ENCODE data around the gene NAP1L5.
A peak's percentile ranks its signal among the peaks of the same experiment; 100 is the strongest.

NAP1L5 gene

GRCh38 chr4:88720451-88721428 lies 23.1 kb upstream of the NAP1L5 start:
- DNase-seq: no peak

- DNase-seq: no peak
Observed at GRCh38 chr4:88719381-88719780, 21.8 kb upstream of the NAP1L5 start.

GRCh38 chr4:88718098-88718497 lies 20.5 kb upstream of the NAP1L5 start:
- no peak for DNase-seq

- no peak for DNase-seq
Observed at GRCh38 chr4:88713782-88714181, 16.2 kb upstream of the NAP1L5 start.

- DNase-seq: no peak
Observed at GRCh38 chr4:88709989-88710388, 12.4 kb upstream of the NAP1L5 start.

GRCh38 chr4:88706574-88706973 lies 8.9 kb upstream of the NAP1L5 start:
- no peak for DNase-seq

- no peak for DNase-seq
Observed at GRCh38 chr4:88705805-88706492, 8.3 kb upstream of the NAP1L5 start.

- DNase-seq: no peak
Observed at GRCh38 chr4:88705223-88705622, 7.6 kb upstream of the NAP1L5 start.

- no peak for DNase-seq
Observed at GRCh38 chr4:88702782-88703181, 5.2 kb upstream of the NAP1L5 start.

- no peak for DNase-seq
Observed at GRCh38 chr4:88698519-88698918, 890 bp upstream of the NAP1L5 start.

GRCh38 chr4:88697141-88697540 lies 488 bp downstream of the NAP1L5 start:
- DNase-seq: no peak

- DNase-seq: no peak
Observed at GRCh38 chr4:88696630-88697029, 999 bp downstream of the NAP1L5 start.

GRCh38 chr4:88693792-88694191 lies 3.8 kb downstream of the NAP1L5 start:
- DNase-seq: no peak

GRCh38 chr4:88690355-88690754 lies 7.3 kb downstream of the NAP1L5 start:
- no peak for DNase-seq

- no peak for DNase-seq
Observed at GRCh38 chr4:88681209-88681608, 16.4 kb downstream of the NAP1L5 start.

- no peak for DNase-seq
Observed at GRCh38 chr4:88675543-88675942, 22.1 kb downstream of the NAP1L5 start.

GRCh38 chr4:88674979-88675378 lies 22.6 kb downstream of the NAP1L5 start:
- no peak for DNase-seq

GRCh38 chr4:88674565-88674964 lies 23.1 kb downstream of the NAP1L5 start:
- DNase-seq: no peak

- no peak for DNase-seq
Observed at GRCh38 chr4:88673886-88674285, 23.7 kb downstream of the NAP1L5 start.

GRCh38 chr4:88672987-88673386 lies 24.6 kb downstream of the NAP1L5 start:
- peak; percentile 11 for DNase-seq

GRCh38 chr4:88661739-88662138 lies 35.9 kb downstream of the NAP1L5 start:
- DNase-seq: no peak

- no peak for DNase-seq
Observed at GRCh38 chr4:88660446-88661294, 37.0 kb downstream of the NAP1L5 start.

- no peak for DNase-seq
Observed at GRCh38 chr4:88659890-88660208, 37.8 kb downstream of the NAP1L5 start.
